ENCODE results near the gene DACH1. TPM values are rescaled to one million over a fixed set of nuclear protein-coding genes. Genes with fewer than 3 reads are reported as not detected.

The DACH1 gene
- total RNA-seq, 1 donor from 2014 or later, result 1.6 TPM

DNA sequence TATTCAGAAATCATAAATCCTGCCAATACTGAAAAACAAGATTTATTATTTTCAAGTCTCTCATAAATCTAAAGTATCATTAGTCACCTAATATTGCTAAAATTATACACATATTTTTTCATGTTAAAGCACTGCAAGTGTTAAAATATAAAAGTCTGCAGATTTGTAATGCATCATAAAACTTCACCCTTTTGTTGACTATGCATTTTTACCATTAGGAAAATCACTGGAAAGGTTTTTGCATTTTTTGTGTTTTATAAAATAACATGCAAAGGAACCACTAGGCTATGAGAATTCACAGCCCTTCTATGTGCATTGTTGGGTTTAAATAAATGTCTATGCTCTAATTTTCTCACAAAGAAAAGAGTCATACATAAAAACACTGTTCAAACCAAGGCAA is 407.3 kb downstream of the DACH1 start:
- Histone ChIP-seq H3K27me3 (ENCODE audit: insufficient read depth, low read length) (no peaks in the 10 kb centered on the region), H3K79me2 (ENCODE audit: insufficient read depth, low read length) (no peaks in the 10 kb centered on the region), H3K9me3 (ENCODE audit: insufficient read depth, low read depth, low read length) (no peaks in the 10 kb centered on the region), H3K9ac (ENCODE audit: low read length) (no peak overlapping the region), H3K4me2 (ENCODE audit: low read length) (no peak overlapping the region), H4K20me1 (ENCODE audit: insufficient read depth, low read length) (no peaks in the 10 kb centered on the region), H3K4me1 (ENCODE audit: insufficient read depth, low read length) (no peaks in the 10 kb centered on the region), H2AFZ (ENCODE audit: low read depth, low read length) (no peak overlapping the region), H3K4me3 (ENCODE audit: insufficient read depth, low read depth, low read length) (no peak overlapping the region), H3K27ac (ENCODE audit: low read depth, low read length) (no peak overlapping the region), H3K36me3 (ENCODE audit: insufficient read depth, low read length) (no peaks in the 10 kb centered on the region)
- FAIRE-seq, result no peak
- Mint-ChIP-seq H3K27me3 (ENCODE audit: low read depth, unreplicated experiment) (no peaks in the 10 kb centered on the region), H3K4me1 (ENCODE audit: low read depth, unreplicated experiment) (no peaks in the 10 kb centered on the region), H3K9me3 (ENCODE audit: unreplicated experiment) (no peaks in the 10 kb centered on the region), H3K36me3 (ENCODE audit: low read depth, unreplicated experiment) (no peaks in the 10 kb centered on the region), H3K27ac (ENCODE audit: unreplicated experiment) (no peak overlapping the region), H3K4me3 (ENCODE audit: unreplicated experiment) (no peak overlapping the region)
- no peak for TF ChIP-seq EZH2 (IDR thresholded peaks at IDR 0.05; ENCODE audit: insufficient read depth, low read length)
- TF ChIP-seq, protein P1, sequence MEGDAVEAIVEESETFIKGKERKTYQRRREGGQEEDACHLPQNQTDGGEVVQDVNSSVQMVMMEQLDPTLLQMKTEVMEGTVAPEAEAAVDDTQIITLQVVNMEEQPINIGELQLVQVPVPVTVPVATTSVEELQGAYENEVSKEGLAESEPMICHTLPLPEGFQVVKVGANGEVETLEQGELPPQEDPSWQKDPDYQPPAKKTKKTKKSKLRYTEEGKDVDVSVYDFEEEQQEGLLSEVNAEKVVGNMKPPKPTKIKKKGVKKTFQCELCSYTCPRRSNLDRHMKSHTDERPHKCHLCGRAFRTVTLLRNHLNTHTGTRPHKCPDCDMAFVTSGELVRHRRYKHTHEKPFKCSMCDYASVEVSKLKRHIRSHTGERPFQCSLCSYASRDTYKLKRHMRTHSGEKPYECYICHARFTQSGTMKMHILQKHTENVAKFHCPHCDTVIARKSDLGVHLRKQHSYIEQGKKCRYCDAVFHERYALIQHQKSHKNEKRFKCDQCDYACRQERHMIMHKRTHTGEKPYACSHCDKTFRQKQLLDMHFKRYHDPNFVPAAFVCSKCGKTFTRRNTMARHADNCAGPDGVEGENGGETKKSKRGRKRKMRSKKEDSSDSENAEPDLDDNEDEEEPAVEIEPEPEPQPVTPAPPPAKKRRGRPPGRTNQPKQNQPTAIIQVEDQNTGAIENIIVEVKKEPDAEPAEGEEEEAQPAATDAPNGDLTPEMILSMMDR (IDR thresholded peaks at IDR 0.05; ENCODE audit: insufficient read depth, low read depth, low read length), result no peak
- DNase-seq (ENCODE audit: low read depth), result no peak

DNA sequence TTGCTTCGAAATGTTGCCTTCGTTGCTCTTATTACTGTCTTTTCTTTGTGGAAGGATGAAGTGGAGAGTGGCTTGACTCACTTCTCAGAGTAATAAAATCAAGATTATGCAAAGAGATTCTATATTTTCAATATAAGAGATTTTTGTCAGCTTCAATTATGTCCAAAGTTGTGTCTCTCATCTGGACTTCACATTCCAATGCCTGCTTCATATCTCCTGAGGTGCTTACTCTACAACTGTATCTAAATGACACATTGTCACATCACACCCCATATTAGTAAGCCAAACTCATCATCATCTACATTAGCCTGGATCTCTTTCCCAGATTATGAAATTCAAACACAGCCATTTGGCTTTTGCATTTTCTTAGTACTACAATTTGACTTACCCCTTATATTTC is 409.4 kb downstream of the DACH1 start:
- Histone ChIP-seq H3K4me3 (ENCODE audit: insufficient read depth, low read depth, low read length) (no peak overlapping the region), H3K27ac (ENCODE audit: low read depth, low read length) (no peak overlapping the region), H3K79me2 (ENCODE audit: insufficient read depth, low read length) (no peaks in the 10 kb centered on the region), H4K20me1 (ENCODE audit: insufficient read depth, low read length) (no peaks in the 10 kb centered on the region), H3K9me3 (ENCODE audit: insufficient read depth, low read depth, low read length) (no peaks in the 10 kb centered on the region), H3K4me1 (ENCODE audit: insufficient read depth, low read length) (no peaks in the 10 kb centered on the region), H3K36me3 (ENCODE audit: insufficient read depth, low read length) (no peaks in the 10 kb centered on the region), H3K27me3 (ENCODE audit: insufficient read depth, low read length) (no peaks in the 10 kb centered on the region), H2AFZ (ENCODE audit: low read depth, low read length) (no peak overlapping the region), H3K9ac (ENCODE audit: low read length) (no peak overlapping the region), H3K4me2 (ENCODE audit: low read length) (no peak overlapping the region)
- Mint-ChIP-seq H3K9me3 (ENCODE audit: unreplicated experiment) (no peaks in the 10 kb centered on the region), H3K4me3 (ENCODE audit: unreplicated experiment) (no peak overlapping the region), H3K36me3 (ENCODE audit: low read depth, unreplicated experiment) (no peaks in the 10 kb centered on the region), H3K4me1 (ENCODE audit: low read depth, unreplicated experiment) (no peaks in the 10 kb centered on the region), H3K27me3 (ENCODE audit: low read depth, unreplicated experiment) (no peaks in the 10 kb centered on the region), H3K27ac (ENCODE audit: unreplicated experiment) (no peak overlapping the region)
- TF ChIP-seq, protein P1 (IDR thresholded peaks at IDR 0.05; ENCODE audit: insufficient read depth, low read depth, low read length), result no peak
- TF ChIP-seq EZH2 (IDR thresholded peaks at IDR 0.05; ENCODE audit: insufficient read depth, low read length), result no peak
- FAIRE-seq, result no peak
- DNase-seq (ENCODE audit: low read depth), result no peak

DNA sequence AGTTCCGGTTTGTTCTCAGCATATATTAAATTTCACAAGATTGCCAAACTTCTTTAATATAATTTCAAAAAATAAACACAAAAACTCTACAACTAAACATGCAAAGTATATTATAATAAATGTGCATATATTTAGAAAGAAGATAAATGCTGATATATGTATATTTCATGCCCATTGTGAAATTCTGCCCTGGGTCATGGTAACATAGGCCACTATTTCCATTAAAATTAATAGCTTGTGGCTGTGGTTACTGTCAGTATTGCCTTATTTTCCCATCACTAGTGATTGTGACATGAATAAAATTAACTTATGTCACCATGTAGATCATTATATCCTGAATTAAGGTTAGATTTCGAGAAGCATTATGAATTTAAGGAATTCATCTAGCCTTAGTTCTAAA is 410.9 kb downstream of the DACH1 start:
- H3K9ac ChIP-seq (ENCODE audit: low read length), result no peak overlapping the region
- DNase-seq (ENCODE audit: low read depth) (no peak), FAIRE-seq (no peak)
- H2AFZ ChIP-seq (ENCODE audit: low read depth, low read length), result no peak overlapping the region
- no peaks in the 10 kb centered on the region for H4K20me1 ChIP-seq (ENCODE audit: insufficient read depth, low read length)
- H3K36me3 Mint-ChIP-seq (ENCODE audit: low read depth, unreplicated experiment), result no peaks in the 10 kb centered on the region
- H3K4me1 ChIP-seq (ENCODE audit: insufficient read depth, low read length), result no peaks in the 10 kb centered on the region
- H3K4me1 Mint-ChIP-seq (ENCODE audit: low read depth, unreplicated experiment), result no peaks in the 10 kb centered on the region
- H3K9me3 ChIP-seq (ENCODE audit: insufficient read depth, low read depth, low read length), result no peaks in the 10 kb centered on the region
- no peak overlapping the region for H3K4me3 ChIP-seq (ENCODE audit: insufficient read depth, low read depth, low read length)
- H3K79me2 ChIP-seq (ENCODE audit: insufficient read depth, low read length), result no peaks in the 10 kb centered on the region
- no peaks in the 10 kb centered on the region for H3K27me3 ChIP-seq (ENCODE audit: insufficient read depth, low read length)
- no peak overlapping the region for H3K4me3 Mint-ChIP-seq (ENCODE audit: unreplicated experiment)
- no peak overlapping the region for H3K4me2 ChIP-seq (ENCODE audit: low read length)
- no peaks in the 10 kb centered on the region for H3K9me3 Mint-ChIP-seq (ENCODE audit: unreplicated experiment)
- no peaks in the 10 kb centered on the region for H3K36me3 ChIP-seq (ENCODE audit: insufficient read depth, low read length)
- TF ChIP-seq EZH2 (IDR thresholded peaks at IDR 0.05; ENCODE audit: insufficient read depth, low read length), result no peak
- TF ChIP-seq, protein P1 (IDR thresholded peaks at IDR 0.05; ENCODE audit: insufficient read depth, low read depth, low read length), result no peak
- no peak overlapping the region for H3K27ac Mint-ChIP-seq (ENCODE audit: unreplicated experiment)
- no peaks in the 10 kb centered on the region for H3K27me3 Mint-ChIP-seq (ENCODE audit: low read depth, unreplicated experiment)
- no peak overlapping the region for H3K27ac ChIP-seq (ENCODE audit: low read depth, low read length)
